PC-9 (cell line): ENCODE data around the gene TMPRSS7. TPM values are rescaled to one million over a fixed set of nuclear protein-coding genes. Genes with fewer than 3 reads are reported as not detected.

Experiments used
- BruUV-seq: library from RNA; stranded (reverse); fragments of 400-500 nt; replicated peaks from 2 replicates; lab custom pipeline; 2021; lab: Mats Ljungman, UMichigan
- CTCF ChIA-PET: fragments of 300-600 bp; sonication (Branson Sonifier 250); formaldehyde crosslinking; loops from one replicate; lab custom pipeline; 2022; ENCODE audit warnings: antibody characterized with exemption; lab: Charles Lee
- POLR2A ChIA-PET: fragments of 300-600 bp; sonication (Branson Sonifier 250); formaldehyde crosslinking; loops from one replicate; lab custom pipeline; 2022; ENCODE audit warnings: antibody characterized with exemption; ENCODE audit not compliant: unreplicated experiment; lab: Charles Lee
- DNase-seq, 2 experiments: peaks; one replicate each; pipeline versions ENCODE4 v3.0.0 to v3.0.0-alpha.2; 2015 to 2022; ENCODE audit warnings: mixed read lengths in 1 of 2
- H2AFZ ChIP-seq: fragments of 200-600 bp; sonication (generic); 2 replicates; pipeline ENCODE4 v1.8.1; 2017; ENCODE audit warnings: antibody characterized with exemption
- H3F3A ChIP-seq: fragments of 200-600 bp; sonication (generic); 2 replicates; pipeline ENCODE4 v1.8.1; 2017; ENCODE audit warnings: antibody characterized with exemption, mild to moderate bottlenecking, low read depth; ENCODE audit not compliant: insufficient read depth
- H3K27ac ChIP-seq: fragments of 200-600 bp; sonication (generic); 2 replicates; pipeline ENCODE4 v1.6.1; 2016; ENCODE audit warnings: mixed run types
- H3K27me3 ChIP-seq: fragments of 200-600 bp; sonication (generic); 2 replicates; pipeline ENCODE4 v1.6.1; 2016; ENCODE audit warnings: low read depth, mixed run types; ENCODE audit not compliant: insufficient read depth
- H3K36me3 ChIP-seq: fragments of 200-600 bp; sonication (generic); 2 replicates; pipeline ENCODE4 v1.6.1; 2016; ENCODE audit warnings: low read depth, mixed run types
- H3K4me1 ChIP-seq: fragments of 200-600 bp; sonication (generic); replicated peaks from 2 replicates; pipeline ENCODE4 v1.6.1; 2016; ENCODE audit warnings: mixed run types; ENCODE audit not compliant: insufficient read depth
- H3K4me2 ChIP-seq: fragments of 200-600 bp; sonication (generic); 2 replicates; pipeline ENCODE4 v1.6.1; 2017; ENCODE audit warnings: mixed run types
- H3K4me3 ChIP-seq: fragments of 200-600 bp; sonication (generic); 2 replicates; pipeline ENCODE4 v1.6.1; 2016; ENCODE audit warnings: mixed run types
- H3K79me2 ChIP-seq: fragments of 200-600 bp; sonication (generic); 2 replicates; pipeline ENCODE4 v1.6.1; 2017; ENCODE audit warnings: low read depth, mixed run types
- H3K9me2 ChIP-seq: fragments of 200-600 bp; sonication (generic); 2 replicates; pipeline ENCODE4 v1.8.1; 2017; ENCODE audit warnings: mild to moderate bottlenecking; ENCODE audit not compliant: insufficient read depth
- H3K9me3 ChIP-seq: fragments of 200-600 bp; sonication (generic); 2 replicates; pipeline ENCODE4 v1.8.1; 2016; ENCODE audit warnings: low read depth; ENCODE audit not compliant: insufficient read depth
- H4K20me1 ChIP-seq: fragments of 200-600 bp; sonication (generic); 2 replicates; pipeline ENCODE4 v1.8.1; 2017; ENCODE audit not compliant: insufficient read depth
- CTCF ChIP-seq: fragments of 200-600 bp; sonication (generic); conservative IDR thresholded peaks from 2 replicates; pipeline ENCODE4 v1.6.1; 2017; ENCODE audit warnings: mixed run types, antibody characterized with exemption, mild to moderate bottlenecking, moderate library complexity
- EZH2 ChIP-seq: fragments of 200-600 bp; sonication (generic); IDR thresholded peaks from 2 replicates; pipeline ENCODE4 v1.8.0; 2017; ENCODE audit warnings: antibody characterized with exemption, low read depth
- intact Hi-C: fragments of 100-400 bp; cut with micrococcal nuclease; formaldehyde crosslinking; loops from one replicate; pipeline ENCODE4 v1.10.0; 2022; ENCODE audit not compliant: unreplicated experiment
- total RNA-seq: library from RNA; stranded (reverse); gene quantifications from 2 replicates; pipeline ENCODE4 v1.2.3, GENCODE V29; 2021

TMPRSS7 gene
- total RNA-seq, 1 experiment from 2014 or later: not detected

- Histone ChIP-seq H3K9me2 (no peaks in the 10 kb centered on the region), H3K27me3 (no peaks in the 10 kb centered on the region)
These were observed 90.5 kb downstream of the TMPRSS7 start for GRCh38 chr3:112124907-112125607.

GRCh38 chr3:112126511-112126911 lies 92.0 kb downstream of the TMPRSS7 start:
- peaks cover 36% of the 10 kb centered on the region for H3K4me1 ChIP-seq
- no peaks in the 10 kb centered on the region for H4K20me1 ChIP-seq
- intact Hi-C loops: no loop called here
- no peak overlapping the region for H2AFZ ChIP-seq
- no peaks in the 10 kb centered on the region for H3K9me2 ChIP-seq
- H3K4me3 ChIP-seq: no peak overlapping the region
- peak; percentile 10 to 68 for DNase-seq
- H3K27ac ChIP-seq: no peak overlapping the region
- H3K9me3 ChIP-seq: no peaks in the 10 kb centered on the region
- ChIA-PET POLR2A (no interaction called here), CTCF (interaction anchor here (0.7 to 1.4 kb wide), 2 partner anchors 11 to 15 kb away, joined by 3 to 4 read pairs; no protein-coding TSS in a partner anchor)
- H3F3A ChIP-seq: peaks cover 15% of the 10 kb centered on the region
- H3K79me2 ChIP-seq: no peaks in the 10 kb centered on the region
- H3K27me3 ChIP-seq: no peaks in the 10 kb centered on the region
- no peaks in the 10 kb centered on the region for H3K36me3 ChIP-seq
- BruUV-seq: no TSS peak
- H3K4me2 ChIP-seq: no peak overlapping the region; the same call in 1 of the 2 replicates
- TF ChIP-seq EZH2: no peak
- TF ChIP-seq CTCF: no peak

More at GRCh38 chr3:112124907-112125607, 90.5 kb downstream of the TMPRSS7 start:
- Histone ChIP-seq H3F3A (peaks cover 15% of the 10 kb centered on the region), H3K36me3 (no peaks in the 10 kb centered on the region), H3K4me2 (no peak overlapping the region), H4K20me1 (no peaks in the 10 kb centered on the region), H3K27ac (no peak overlapping the region), H3K4me1 (peaks cover 33% of the 10 kb centered on the region), H3K9me3 (no peaks in the 10 kb centered on the region), H3K4me3 (no peak overlapping the region), H2AFZ (no peak overlapping the region), H3K79me2 (no peaks in the 10 kb centered on the region)
- POLR2A ChIA-PET: no interaction called here
- CTCF ChIA-PET: no interaction called here
- intact Hi-C loops: no loop called here
- no peak for DNase-seq
- TF ChIP-seq EZH2 (no peak), CTCF (no peak)
- no TSS peak for BruUV-seq

- Histone ChIP-seq H3K9me3 (no peaks in the 10 kb centered on the region), H3K27ac (peak overlapping the region; percentile 23), H3K79me2 (no peaks in the 10 kb centered on the region), H3K27me3 (no peaks in the 10 kb centered on the region), H3F3A (peaks cover 15% of the 10 kb centered on the region), H3K4me3 (no peak overlapping the region), H3K4me1 (peaks cover 36% of the 10 kb centered on the region), H3K9me2 (no peaks in the 10 kb centered on the region), H3K36me3 (no peaks in the 10 kb centered on the region), H4K20me1 (no peaks in the 10 kb centered on the region), H3K4me2 (peak overlapping the region; percentile 44; the same call in 1 of the 2 replicates), H2AFZ (no peak overlapping the region)
- no peak for TF ChIP-seq EZH2
- TF ChIP-seq CTCF: no peak
- POLR2A ChIA-PET: no interaction called here
- CTCF ChIA-PET: interaction anchor here (1.4 kb wide), 1 partner anchor 16 kb away, joined by 3 read pairs; no protein-coding TSS in a partner anchor
- no peak for DNase-seq
- BruUV-seq: no TSS peak
- intact Hi-C loops: no loop called here
These were observed 93.3 kb downstream of the TMPRSS7 start for GRCh38 chr3:112127522-112128494.
